SU-DHL-6 (cell line): ENCODE measurements around the gene UBE2R2.

Source experiments
- H2AFZ ChIP-seq: fragments of 200-600 bp; sonication (generic); 2 replicates; pipeline ENCODE4 v1.6.1; 2014; ENCODE audit warnings: low read depth, mild to moderate bottlenecking, moderate library complexity, mixed read lengths, antibody characterized with exemption, low read length; ENCODE audit not compliant: severe bottlenecking
- H3F3A ChIP-seq: fragments of 200-600 bp; shearing (Covaris generic); 2 replicates; pipeline ENCODE4 v1.6.0; 2016; ENCODE audit warnings: antibody characterized with exemption, mild to moderate bottlenecking; ENCODE audit not compliant: insufficient read depth
- H3K27ac ChIP-seq: fragments of 200-600 bp; sonication (generic); 2 replicates; pipeline ENCODE4 v1.5.1; 2016; ENCODE audit warnings: low read depth, mild to moderate bottlenecking, low read length, moderate library complexity, mixed read lengths
- H3K27me3 ChIP-seq: fragments of 200-600 bp; sonication (generic), shearing (Covaris generic); 2 replicates; pipeline ENCODE4 v1.6.0; 2014; ENCODE audit warnings: mild to moderate bottlenecking, low read length
- H3K36me3 ChIP-seq: fragments of 200-600 bp; sonication (generic); 2 replicates; pipeline ENCODE4 v1.6.1; 2014; ENCODE audit warnings: mild to moderate bottlenecking, low read length, mixed read lengths
- H3K4me2 ChIP-seq: fragments of 300-600, 200-600 bp; shearing (Covaris generic), sonication (generic); 2 replicates; pipeline ENCODE4 v1.6.0; 2014; ENCODE audit warnings: low read length, low read depth, mild to moderate bottlenecking; ENCODE audit not compliant: poor library complexity, severe bottlenecking
- H3K4me3 ChIP-seq: fragments of 200-600 bp; sonication (generic); 2 replicates; pipeline ENCODE4 v1.5.1; 2014; ENCODE audit warnings: antibody characterized with exemption, low read length, mild to moderate bottlenecking, mixed read lengths; ENCODE audit not compliant: insufficient read depth, poor library complexity, severe bottlenecking
- H3K79me2 ChIP-seq: fragments of 200-600 bp; sonication (generic); 2 replicates; pipeline ENCODE4 v1.6.1; 2014; ENCODE audit warnings: mild to moderate bottlenecking, low read length, moderate library complexity; ENCODE audit not compliant: insufficient read depth
- H3K9ac ChIP-seq: fragments of 200-600 bp; sonication (generic); 2 replicates; pipeline ENCODE4 v1.7.0; 2014; ENCODE audit warnings: mild to moderate bottlenecking, low read length
- H3K9me2 ChIP-seq: fragments of 200-600 bp; sonication (generic); replicated peaks from 2 replicates; pipeline ENCODE4 v1.6.1; 2014; ENCODE audit warnings: low read length; ENCODE audit not compliant: insufficient read depth
- H3K9me3 ChIP-seq: fragments of 200-600 bp; sonication (generic); 2 replicates; pipeline ENCODE4 v1.6.1; 2014; ENCODE audit warnings: low read length, mixed read lengths; ENCODE audit not compliant: insufficient read depth
- H4K20me1 ChIP-seq: fragments of 200-600 bp; sonication (generic); 2 replicates; pipeline ENCODE4 v1.6.1; 2014; ENCODE audit warnings: low read depth, mild to moderate bottlenecking, antibody characterized with exemption, low read length, moderate library complexity, mixed read lengths
- EZH2phosphoT487 ChIP-seq: fragments of 200-600 bp; sonication (generic), shearing (Covaris generic); conservative IDR thresholded peaks from 2 replicates; pipeline ENCODE4 v1.6.1; 2018; ENCODE audit warnings: mild to moderate bottlenecking, antibody characterized with exemption, low read length, moderate library complexity, mixed read lengths
- TF ChIP-seq, protein P1 (sequence below): fragments of 200-600 bp; sonication (generic); IDR thresholded peaks from one replicate; pipeline ENCODE4 v1.5.1; 2017; ENCODE audit warnings: antibody characterized with exemption, mild to moderate bottlenecking, low read length, moderate library complexity; ENCODE audit not compliant: insufficient read depth, poor library complexity, severe bottlenecking

The UBE2R2 gene

DNA sequence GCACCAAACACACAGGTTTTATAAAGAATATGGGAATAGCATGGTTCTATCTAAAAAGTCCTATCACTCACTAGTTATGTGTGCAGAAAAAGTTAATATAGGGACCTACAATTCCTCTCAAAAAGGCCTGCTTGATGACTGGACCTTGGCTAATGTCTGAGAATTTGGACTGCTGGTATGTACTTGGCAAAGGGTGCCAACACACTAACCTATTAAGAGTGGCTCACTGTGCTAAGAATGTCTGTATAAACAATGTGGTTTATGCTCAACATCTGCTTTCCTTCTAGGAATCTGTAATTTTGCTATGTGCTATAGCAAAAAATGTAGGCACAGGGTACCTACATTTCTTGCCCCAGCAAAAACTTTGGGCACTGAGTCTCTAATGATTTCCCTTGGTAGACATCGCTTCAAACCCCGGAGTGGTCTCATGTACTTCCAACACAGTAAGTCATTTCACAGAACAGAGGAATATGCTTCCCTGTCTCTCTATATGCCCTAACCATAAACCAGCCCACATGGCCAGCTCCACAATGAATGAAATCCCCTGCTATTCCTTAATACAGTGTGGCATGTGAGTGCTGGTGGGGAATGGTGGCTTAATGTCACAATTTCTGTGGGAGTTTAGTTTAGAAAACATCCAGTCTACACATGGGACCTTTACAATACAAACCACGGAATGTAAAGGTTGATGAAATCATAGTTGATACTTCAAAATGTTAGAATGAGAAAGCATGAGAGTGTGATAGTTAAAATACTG, 130.0 kb downstream of the UBE2R2 start:
- Histone ChIP-seq H3K36me3 (peaks cover 50% of the 10 kb centered on the region), H4K20me1 (no peaks in the 10 kb centered on the region), H3K79me2 (peaks cover 12% of the 10 kb centered on the region; the same call in 1 of the 2 replicates), H3K9me2 (no peaks in the 10 kb centered on the region), H3K9ac (no peak overlapping the region), H3K9me3 (no peaks in the 10 kb centered on the region), H3K4me2 (no peak overlapping the region), H3K27me3 (no peaks in the 10 kb centered on the region), H3F3A (no peaks in the 10 kb centered on the region), H3K27ac (no peak overlapping the region), H3K4me3 (no peak overlapping the region), H2AFZ (no peak overlapping the region)
- no peak for TF ChIP-seq EZH2phosphoT487
- TF ChIP-seq, protein P1, sequence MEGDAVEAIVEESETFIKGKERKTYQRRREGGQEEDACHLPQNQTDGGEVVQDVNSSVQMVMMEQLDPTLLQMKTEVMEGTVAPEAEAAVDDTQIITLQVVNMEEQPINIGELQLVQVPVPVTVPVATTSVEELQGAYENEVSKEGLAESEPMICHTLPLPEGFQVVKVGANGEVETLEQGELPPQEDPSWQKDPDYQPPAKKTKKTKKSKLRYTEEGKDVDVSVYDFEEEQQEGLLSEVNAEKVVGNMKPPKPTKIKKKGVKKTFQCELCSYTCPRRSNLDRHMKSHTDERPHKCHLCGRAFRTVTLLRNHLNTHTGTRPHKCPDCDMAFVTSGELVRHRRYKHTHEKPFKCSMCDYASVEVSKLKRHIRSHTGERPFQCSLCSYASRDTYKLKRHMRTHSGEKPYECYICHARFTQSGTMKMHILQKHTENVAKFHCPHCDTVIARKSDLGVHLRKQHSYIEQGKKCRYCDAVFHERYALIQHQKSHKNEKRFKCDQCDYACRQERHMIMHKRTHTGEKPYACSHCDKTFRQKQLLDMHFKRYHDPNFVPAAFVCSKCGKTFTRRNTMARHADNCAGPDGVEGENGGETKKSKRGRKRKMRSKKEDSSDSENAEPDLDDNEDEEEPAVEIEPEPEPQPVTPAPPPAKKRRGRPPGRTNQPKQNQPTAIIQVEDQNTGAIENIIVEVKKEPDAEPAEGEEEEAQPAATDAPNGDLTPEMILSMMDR: no peak

DNA sequence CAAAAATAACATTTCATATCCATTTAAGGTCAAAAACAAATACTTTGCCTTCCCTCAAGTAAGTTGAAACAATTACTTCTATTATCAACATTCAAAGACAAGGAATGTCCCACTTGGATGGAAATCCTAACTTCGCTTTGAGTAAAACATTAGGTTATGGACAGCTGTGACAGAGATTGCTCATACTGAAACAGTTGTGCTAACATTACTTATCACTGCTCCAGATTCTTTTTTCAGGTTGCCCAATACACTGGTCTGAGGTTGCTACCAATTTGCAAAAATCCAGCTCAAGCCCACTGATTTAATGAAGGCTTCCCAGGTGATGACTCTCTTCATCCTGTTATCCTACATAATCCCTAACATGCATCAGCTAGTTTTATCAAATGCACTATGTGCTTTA, 133.4 kb downstream of the UBE2R2 start:
- H2AFZ ChIP-seq: no peak overlapping the region
- H3K36me3 ChIP-seq: peaks cover 44% of the 10 kb centered on the region
- no peak overlapping the region for H3K27ac ChIP-seq
- no peak overlapping the region for H3K4me2 ChIP-seq
- TF ChIP-seq EZH2phosphoT487: no peak
- TF ChIP-seq, protein P1: no peak
- no peaks in the 10 kb centered on the region for H3K9me2 ChIP-seq
- H3K79me2 ChIP-seq: peaks cover 17% of the 10 kb centered on the region; the same call in 1 of the 2 replicates
- no peak overlapping the region for H3K9ac ChIP-seq
- no peaks in the 10 kb centered on the region for H3K9me3 ChIP-seq
- no peaks in the 10 kb centered on the region for H4K20me1 ChIP-seq
- no peaks in the 10 kb centered on the region for H3K27me3 ChIP-seq
- H3K4me3 ChIP-seq: no peak overlapping the region
- H3F3A ChIP-seq: no peaks in the 10 kb centered on the region

DNA sequence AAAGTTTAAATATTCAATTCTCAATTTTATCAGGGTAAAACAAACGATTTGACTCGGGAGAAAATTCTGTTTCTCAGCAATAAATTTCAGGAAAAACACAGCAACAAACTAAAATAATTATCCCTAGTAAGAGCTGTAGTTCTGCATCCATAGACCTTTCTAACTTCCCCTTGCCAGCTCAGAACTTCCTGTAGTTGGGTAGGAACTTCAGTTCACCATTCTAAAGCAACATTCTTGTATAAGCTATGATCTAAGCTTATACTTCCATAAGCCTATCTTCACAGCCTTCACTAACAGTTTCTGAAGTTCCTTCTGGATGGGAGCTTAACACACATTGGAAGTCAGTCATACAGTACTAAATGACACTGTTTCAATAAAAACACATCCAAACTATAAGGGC, 135.1 kb downstream of the UBE2R2 start:
- Histone ChIP-seq H3K4me2 (no peak overlapping the region), H3K27me3 (no peaks in the 10 kb centered on the region), H3K27ac (no peak overlapping the region), H2AFZ (no peak overlapping the region), H3K9me3 (no peaks in the 10 kb centered on the region), H3K9me2 (no peaks in the 10 kb centered on the region), H3K36me3 (peaks cover 39% of the 10 kb centered on the region), H4K20me1 (no peaks in the 10 kb centered on the region), H3K4me3 (no peak overlapping the region), H3K9ac (no peak overlapping the region), H3F3A (no peaks in the 10 kb centered on the region), H3K79me2 (peaks cover 17% of the 10 kb centered on the region; the same call in 1 of the 2 replicates)
- no peak for TF ChIP-seq EZH2phosphoT487
- TF ChIP-seq, protein P1: no peak
